EL (cell line): ENCODE measurements around the gene ORC3.
"Not testable (repeated sequence)": the region's sequence is repeated elsewhere in the genome, so short reads cannot be mapped to it uniquely, and the experiment has no call there.

Experiments used
- DNase-seq: peaks from one replicate; pipeline ENCODE4 v3.0.0-alpha.2; 2016

Gene ORC3

DNA sequence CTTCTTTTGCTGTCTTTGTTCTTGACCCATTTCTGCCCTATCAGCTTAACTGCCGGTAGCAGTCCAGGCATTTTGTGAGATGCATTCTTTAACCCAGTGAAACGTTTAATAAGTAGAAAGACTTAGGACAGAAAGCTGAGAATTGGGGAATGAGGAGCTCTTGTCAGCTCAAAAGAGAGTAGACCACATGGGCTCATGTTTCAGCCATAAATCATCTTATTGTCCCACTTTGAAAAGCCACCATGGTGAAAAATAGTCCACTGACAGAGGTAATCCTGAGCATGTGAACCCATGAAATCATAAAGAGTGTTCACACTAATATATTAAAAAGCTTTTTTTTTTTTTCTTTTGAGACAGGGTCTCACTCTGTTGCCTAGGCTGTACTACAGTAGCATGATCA, 16.3 kb downstream of the ORC3 start:
- DNase-seq = no peak

DNA sequence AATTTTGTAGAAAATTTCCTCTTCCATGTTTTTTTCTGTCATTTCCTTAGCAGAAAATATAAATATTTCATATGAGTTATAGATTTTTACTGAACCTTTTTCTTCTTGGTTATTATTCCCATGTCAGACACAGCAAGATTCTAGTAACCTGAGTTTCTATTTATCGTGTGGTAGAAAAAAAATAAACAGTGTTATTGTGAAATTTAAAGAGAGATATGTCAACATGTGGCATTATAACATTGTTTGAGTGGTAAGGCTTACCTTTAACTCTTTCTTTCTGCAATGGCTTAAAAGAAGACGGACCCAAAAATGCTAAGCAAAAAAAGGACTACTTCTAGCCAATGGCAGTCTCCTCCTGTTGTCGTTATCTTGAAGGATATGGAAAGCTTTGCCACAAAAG, 18.9 kb downstream of the ORC3 start:
- no peak for DNase-seq

- not testable (repeated sequence) for DNase-seq
Measured at GRCh38 chr6:87613018-87613417, 23.1 kb downstream of the ORC3 start.

DNA sequence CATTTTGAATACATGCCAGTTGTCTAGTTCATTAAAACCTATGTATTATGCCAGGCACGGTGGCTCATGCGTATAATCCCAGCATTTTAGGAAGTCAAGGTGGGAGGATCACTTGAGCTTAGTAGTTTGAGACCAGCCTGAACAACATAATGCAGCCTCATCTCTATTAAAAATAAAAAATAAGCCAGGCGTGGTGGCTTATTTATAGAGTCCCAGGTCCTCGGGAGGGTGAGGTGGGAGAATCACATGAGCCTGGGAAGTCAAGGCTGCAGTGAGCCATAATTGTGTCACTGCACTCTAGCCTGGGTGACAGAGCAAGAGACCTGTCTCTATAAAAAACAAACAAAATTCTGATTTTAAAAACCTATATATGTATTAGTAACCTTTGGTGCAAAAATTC, 27.5 kb downstream of the ORC3 start:
- no peak for DNase-seq

GRCh38 chr6:87618531-87618930, 28.6 kb downstream of the ORC3 start:
- DNase-seq = no peak

DNA sequence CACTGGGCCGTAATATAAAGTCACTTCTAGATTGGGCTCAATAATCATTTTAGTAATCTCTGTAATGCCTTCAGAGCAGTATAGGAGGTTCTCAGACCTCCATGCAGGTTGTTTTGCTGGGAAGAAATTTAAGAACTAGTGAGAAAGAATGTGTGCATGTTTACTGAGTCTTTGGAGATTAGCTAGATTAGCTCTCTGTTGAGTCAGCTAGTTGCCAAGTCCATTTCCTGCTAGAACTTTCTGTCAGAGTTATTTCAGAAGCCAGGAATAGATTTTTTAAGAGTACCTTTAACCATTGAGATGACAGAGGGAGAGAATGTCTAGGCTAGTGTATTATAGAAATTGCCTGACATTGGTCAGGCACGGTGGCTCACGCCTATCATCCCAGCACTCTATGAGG, 33.3 kb downstream of the ORC3 start:
- DNase-seq = no peak

DNA sequence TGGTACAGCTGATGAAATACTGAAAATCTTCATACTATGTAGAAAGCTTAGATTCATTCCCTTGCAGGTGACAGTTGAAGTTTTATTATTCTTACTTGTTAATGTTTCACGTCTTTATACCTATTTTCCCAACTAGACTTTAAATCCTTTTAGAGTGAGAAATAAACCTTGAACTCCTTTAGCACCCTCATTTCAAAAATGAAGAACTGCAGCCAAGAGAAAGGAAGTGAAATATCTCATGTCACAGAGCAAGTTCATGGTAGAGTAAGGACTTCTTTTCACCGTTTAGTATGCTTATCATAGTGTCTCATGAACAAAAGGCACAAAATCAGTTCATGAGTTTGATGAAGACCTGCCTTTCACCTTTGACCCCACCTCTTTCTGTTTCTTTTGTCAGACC, 38.5 kb downstream of the ORC3 start:
- no peak for DNase-seq

DNA sequence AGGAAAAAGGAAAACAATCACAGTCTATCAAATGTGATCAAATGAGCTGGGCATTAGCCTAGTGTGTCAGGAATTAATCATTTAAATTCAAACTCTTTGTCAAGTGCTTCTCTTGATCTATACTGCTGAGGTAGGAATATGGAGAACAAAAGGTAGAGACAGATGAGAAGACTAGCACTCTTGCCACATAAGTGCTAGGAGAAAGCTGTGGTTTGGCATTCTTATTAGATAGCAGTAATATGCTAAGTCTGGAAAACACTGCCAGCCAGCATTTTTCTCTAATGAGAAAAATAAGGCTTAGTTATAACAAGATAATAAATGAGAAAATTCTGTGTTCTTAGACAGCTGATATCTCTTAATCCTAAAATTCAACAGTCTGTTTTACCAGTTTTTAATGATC, 38.9 kb downstream of the ORC3 start:
- DNase-seq = no peak

- no peak for DNase-seq
Measured at GRCh38 chr6:87630746-87631145, 40.8 kb downstream of the ORC3 start.

- DNase-seq = no peak
Measured at GRCh38 chr6:87633851-87634250, 43.9 kb downstream of the ORC3 start.

GRCh38 chr6:87636315-87636714, 46.4 kb downstream of the ORC3 start:
- no peak for DNase-seq

- no peak for DNase-seq
Measured at GRCh38 chr6:87637106-87637505, 47.2 kb downstream of the ORC3 start.

GRCh38 chr6:87639373-87639772, 49.4 kb downstream of the ORC3 start:
- no peak for DNase-seq

DNA sequence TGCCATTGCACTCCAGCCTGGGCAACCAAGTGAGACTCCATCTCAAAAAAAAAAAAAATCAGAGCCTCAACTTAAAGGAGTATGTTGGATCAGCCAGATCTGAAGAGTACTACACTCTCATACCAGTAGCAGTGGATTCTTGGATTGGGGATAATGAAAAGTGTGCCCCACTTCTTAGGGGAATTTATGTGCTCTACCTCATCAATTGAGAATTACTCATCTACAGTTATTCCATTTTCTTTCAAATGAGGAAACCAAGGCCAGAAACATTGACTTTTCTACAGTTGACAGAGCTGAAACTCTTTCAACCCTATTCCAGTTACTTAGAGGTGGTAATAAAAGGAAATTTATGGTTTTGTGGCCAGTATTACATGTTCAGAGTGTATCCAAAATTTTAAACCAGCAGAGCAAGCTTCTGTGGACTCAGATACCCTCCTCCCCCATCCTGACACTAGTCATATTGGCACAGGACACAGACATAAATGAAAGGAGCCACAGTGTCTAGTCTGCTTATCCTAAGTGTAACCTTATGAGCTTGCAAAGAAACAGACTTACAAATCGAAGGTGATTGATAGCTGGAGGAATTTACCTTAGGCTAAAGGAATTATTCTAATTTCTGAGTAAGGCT, 51.2 kb downstream of the ORC3 start:
- no peak for DNase-seq

GRCh38 chr6:87645080-87645479, 55.1 kb downstream of the ORC3 start:
- no peak for DNase-seq

GRCh38 chr6:87653074-87653962, 63.4 kb downstream of the ORC3 start:
- no peak for DNase-seq

GRCh38 chr6:87654122-87654521, 64.2 kb downstream of the ORC3 start:
- DNase-seq = no peak

DNA sequence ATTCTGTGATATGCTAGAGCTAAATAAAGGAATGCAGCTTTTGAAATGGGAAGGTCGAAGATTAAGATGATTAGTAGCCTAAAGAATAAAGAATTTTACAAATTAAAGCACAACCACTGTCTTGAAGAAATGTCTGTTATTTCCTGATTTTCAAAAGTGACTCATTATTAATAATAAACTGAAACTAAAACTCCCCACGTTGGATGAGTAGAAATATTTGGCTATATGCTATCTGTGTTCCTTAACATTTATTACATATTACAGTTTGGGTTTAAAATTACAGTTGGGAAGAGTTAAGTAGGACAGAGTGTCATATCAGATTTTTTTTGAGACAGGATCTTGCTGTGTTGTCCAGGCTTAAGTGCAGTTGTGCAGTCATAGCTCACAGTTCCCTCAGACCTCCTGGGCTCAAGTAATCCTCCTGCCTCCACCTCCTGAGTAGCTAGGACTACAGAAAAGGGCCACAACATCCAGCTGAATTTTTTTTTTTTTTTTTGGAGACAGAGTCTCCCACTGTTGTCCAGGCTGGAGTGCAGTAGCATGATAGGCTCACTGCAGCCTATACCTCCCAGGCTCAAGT, 65.0 kb downstream of the ORC3 start:
- no peak for DNase-seq

DNA sequence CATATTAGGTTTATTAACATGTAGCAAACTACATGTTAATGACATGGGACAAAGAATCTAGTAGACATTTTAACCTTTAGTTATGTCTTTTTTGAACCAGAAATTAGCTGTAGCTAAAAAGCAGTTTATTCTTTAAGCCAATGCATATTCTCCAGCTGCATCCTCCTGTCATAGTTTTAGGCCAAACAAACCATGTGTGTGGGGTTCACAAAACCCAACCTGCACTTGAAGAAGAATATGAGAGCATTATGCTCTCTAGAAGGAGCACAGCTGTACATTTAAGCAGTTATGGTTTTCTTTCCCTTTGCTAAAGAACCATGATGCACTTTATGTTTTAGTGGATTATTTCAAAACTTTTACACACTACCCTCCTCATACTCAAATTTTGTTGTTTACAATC, 65.9 kb downstream of the ORC3 start:
- no peak for DNase-seq

- no peak for DNase-seq
Measured at GRCh38 chr6:87656857-87657256, 66.9 kb downstream of the ORC3 start.

GRCh38 chr6:87658516-87658915, 68.6 kb downstream of the ORC3 start:
- no peak for DNase-seq

GRCh38 chr6:87660226-87660911, 70.4 kb downstream of the ORC3 start:
- peak; percentile 91 for DNase-seq

DNA sequence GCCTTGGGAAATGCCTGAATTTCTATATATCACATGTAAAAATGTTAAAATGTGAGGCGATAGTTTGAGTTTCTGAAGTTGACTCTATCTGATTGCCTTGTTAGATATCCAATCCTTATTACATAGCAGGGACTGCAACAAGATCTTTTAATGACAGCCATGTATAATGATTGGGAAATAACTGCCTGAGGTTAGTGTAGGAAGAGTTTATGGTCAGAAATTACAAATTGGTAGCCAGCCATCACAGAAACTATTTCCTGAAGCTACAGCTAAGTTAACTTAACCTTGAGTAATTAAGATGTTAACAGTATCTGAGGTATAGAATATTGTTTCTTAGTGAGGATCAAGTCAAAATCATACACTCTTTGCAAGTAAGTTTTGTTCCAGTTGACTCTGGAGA, 71.1 kb downstream of the ORC3 start:
- peak; percentile 36 for DNase-seq

- no peak for DNase-seq
Measured at GRCh38 chr6:87661503-87661902, 71.6 kb downstream of the ORC3 start.
